Activated CD8-positive, alpha-beta memory T cell treated with anti-CD3 and anti-CD28 coated beads, Interleukin-2, amount 50 U/mL, for 4 hours (primary cell): ENCODE data around the gene RPS6KB2.
"Not testable (repeated sequence)": the region's sequence is repeated elsewhere in the genome, so short reads cannot be mapped to it uniquely, and the experiment has no call there.

Experiments used
- DNase-seq: peaks from one replicate; pipeline ENCODE4 v3.0.0-alpha.2; 2020

Gene RPS6KB2

GRCh38 chr11:67410984-67411784 is 17.1 kb upstream of the RPS6KB2 start:
- no peak for DNase-seq

- DNase-seq = no peak
These were observed 16.5 kb upstream of the RPS6KB2 start for GRCh38 chr11:67411785-67412152.

- DNase-seq = no peak
These were observed 15.7 kb upstream of the RPS6KB2 start for GRCh38 chr11:67412495-67413179.

- DNase-seq = no peak
These were observed 14.9 kb upstream of the RPS6KB2 start for GRCh38 chr11:67413266-67413849.

GRCh38 chr11:67415501-67416304 is 12.6 kb upstream of the RPS6KB2 start, which contains the start of gene CARNS1:
TSS of gene CARNS1 (plus strand) at chr11:67415678. CDS start at chr11:67416200, 522 bp downstream.
- no peak for DNase-seq

GRCh38 chr11:67416416-67417335 is 11.6 kb upstream of the RPS6KB2 start:
- DNase-seq = peak; percentile 77

GRCh38 chr11:67417425-67417824 is 10.9 kb upstream of the RPS6KB2 start:
- DNase-seq = no peak

GRCh38 chr11:67418476-67419281 is 9.6 kb upstream of the RPS6KB2 start:
- peak; percentile 26 for DNase-seq

- no peak for DNase-seq
These were observed 8.8 kb upstream of the RPS6KB2 start for GRCh38 chr11:67419325-67420049.

GRCh38 chr11:67420147-67420645 is 8.1 kb upstream of the RPS6KB2 start:
- no peak for DNase-seq

- peak; percentile 100 for DNase-seq
These were observed 7.5 kb upstream of the RPS6KB2 start for GRCh38 chr11:67420646-67421429.

GRCh38 chr11:67421430-67422031 is 6.8 kb upstream of the RPS6KB2 start:
- DNase-seq = no peak

- DNase-seq = no peak
These were observed 5.4 kb upstream of the RPS6KB2 start for GRCh38 chr11:67422891-67423290.

GRCh38 chr11:67423466-67423865 is 4.8 kb upstream of the RPS6KB2 start:
- DNase-seq = no peak

- no peak for DNase-seq
These were observed 4.2 kb upstream of the RPS6KB2 start for GRCh38 chr11:67423891-67424613.

GRCh38 chr11:67427364-67427859 is 882 bp upstream of the RPS6KB2 start:
- not testable (repeated sequence) for DNase-seq

GRCh38 chr11:67429038-67429668 is 859 bp downstream of the RPS6KB2 start:
- no peak for DNase-seq
